NCI-H69 (cell line): ENCODE results near the gene CLEC2B.

Experiments
- DNase-seq: peaks from one replicate; lab custom pipeline; 2025; lab: John Stamatoyannopoulos, UW

Gene CLEC2B

GRCh38 chr12:9808504-9808903 lies 60.6 kb downstream of the CLEC2B start:
- DNase-seq = no peak

DNA sequence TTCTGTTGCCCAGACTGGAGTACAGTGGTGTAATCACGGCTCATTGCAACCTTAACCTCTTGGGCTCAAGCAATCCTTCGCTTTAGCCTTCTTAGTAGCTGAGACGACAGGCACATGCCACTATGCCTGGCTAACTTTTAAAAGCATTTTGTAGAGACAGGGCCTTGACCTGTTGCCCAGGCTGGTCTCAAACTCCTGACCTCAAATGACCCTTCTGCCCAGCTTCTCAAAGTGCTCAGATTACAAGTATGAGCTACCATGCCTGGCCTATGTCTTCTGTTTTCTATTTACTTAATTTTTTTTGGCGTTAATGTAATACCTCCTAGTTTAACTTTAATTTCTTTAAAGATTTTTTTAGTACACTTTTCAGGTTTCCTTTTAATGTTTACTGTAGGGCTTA lies 62.4 kb downstream of the CLEC2B start:
- no peak for DNase-seq

DNA sequence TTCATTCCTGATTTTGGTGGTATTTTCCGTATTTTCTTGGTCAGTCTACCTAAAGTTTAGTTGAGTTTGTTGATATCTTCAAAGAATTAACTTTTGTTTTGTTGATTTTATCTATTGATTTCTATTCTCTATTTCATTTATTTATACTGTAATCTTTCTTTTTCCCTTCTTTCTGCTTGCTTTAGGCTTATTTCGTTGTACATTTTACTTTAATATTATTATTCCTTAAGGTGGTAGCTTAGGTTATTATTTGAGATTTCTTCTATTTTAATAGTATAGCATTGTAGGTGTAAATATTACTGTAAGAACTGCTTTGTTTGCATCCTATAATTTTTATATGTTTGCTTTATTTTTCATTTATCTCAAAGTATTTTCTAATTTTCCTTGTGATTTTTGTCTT lies 63.3 kb downstream of the CLEC2B start:
- no peak for DNase-seq
